Activated T-cell treated with anti-CD3 and anti-CD28 coated beads for 24 hours (primary cell): ENCODE results near the gene GPR3.

Experiments used
- DNase-seq: peaks from one replicate; pipeline ENCODE4 v3.0.0-alpha.2; 2020; ENCODE audit warnings: low read depth

GPR3 gene

GRCh38 chr1:27358928-27359313, 33.5 kb upstream of the GPR3 start:
- DNase-seq = no peak

- DNase-seq = no peak
These were observed 32.6 kb upstream of the GPR3 start for GRCh38 chr1:27359822-27360158.

GRCh38 chr1:27360159-27361043, 32.0 kb upstream of the GPR3 start:
- DNase-seq = no peak

GRCh38 chr1:27361044-27361402, 31.4 kb upstream of the GPR3 start:
- no peak for DNase-seq

GRCh38 chr1:27361553-27361952, 30.9 kb upstream of the GPR3 start:
- DNase-seq = no peak

GRCh38 chr1:27363766-27364695, 28.4 kb upstream of the GPR3 start:
- no peak for DNase-seq

- no peak for DNase-seq
These were observed 27.6 kb upstream of the GPR3 start for GRCh38 chr1:27364696-27365371.

- DNase-seq = peak; percentile 70
These were observed 26.9 kb upstream of the GPR3 start for GRCh38 chr1:27365372-27366112.

GRCh38 chr1:27366113-27366410, 26.4 kb upstream of the GPR3 start:
- DNase-seq = peak; percentile 69

- no peak for DNase-seq
These were observed 25.8 kb upstream of the GPR3 start, which contains the start of gene MAP3K6 for GRCh38 chr1:27366411-27367159. Gene MAP3K6, minus strand, starts transcription at chr1:27366961. Its CDS starts 364 bp downstream, at chr1:27366597.

GRCh38 chr1:27367160-27367650, 25.2 kb upstream of the GPR3 start:
- no peak for DNase-seq

GRCh38 chr1:27368869-27369582, 23.4 kb upstream of the GPR3 start:
- DNase-seq = no peak

GRCh38 chr1:27372022-27372807, 20.2 kb upstream of the GPR3 start:
- DNase-seq = no peak

- no peak for DNase-seq
These were observed 19.4 kb upstream of the GPR3 start for GRCh38 chr1:27372808-27373690.

GRCh38 chr1:27374362-27375086, 17.9 kb upstream of the GPR3 start, which contains the start of gene FCN3:
Gene FCN3, minus strand, starts transcription at chr1:27374824. Its CDS starts 6 bp downstream, at chr1:27374818.
- no peak for DNase-seq

GRCh38 chr1:27377760-27378495, 14.5 kb upstream of the GPR3 start:
- no peak for DNase-seq

GRCh38 chr1:27379564-27380122, 12.8 kb upstream of the GPR3 start:
- DNase-seq = no peak
